GM12878 (cell line): ENCODE data around the gene CYP2A7.

Experiments used
- BCLAF1 ChIP-seq: fragments of 450-650 bp; IDR thresholded peaks from 2 replicates; pipeline ENCODE4 v1.6.1; 2017; ENCODE audit warnings: antibody characterized with exemption, mild to moderate bottlenecking, moderate library complexity
- EP300 ChIP-seq, 2 experiments: fragments of 150-350 bp in 1 of 2; IDR thresholded peaks; 2 replicates each; pipeline ENCODE4 v1.6.1; 2011 to 2012; ENCODE audit warnings: low read depth in 2 of 2, low read length in 2 of 2, borderline replicate concordance in 1 of 2, improper control_type of control experiment in 1 of 2, inconsistent platforms in 1 of 2; ENCODE audit not compliant: control insufficient read depth in 1 of 2
- EZH2 ChIP-seq: IDR thresholded peaks from 2 replicates; pipeline ENCODE4 v1.6.1; 2012; ENCODE audit warnings: low read depth, mild to moderate bottlenecking, control low read depth, inconsistent platforms, low read length, borderline replicate concordance; ENCODE audit not compliant: control insufficient read depth
- HDAC6 ChIP-seq: fragments of 200-600 bp; sonication (generic); IDR thresholded peaks from one replicate; pipeline ENCODE4 v1.8.0; 2017; ENCODE audit warnings: antibody characterized with exemption; ENCODE audit not compliant: unreplicated experiment
- MEF2A ChIP-seq: IDR thresholded peaks from 2 replicates; pipeline ENCODE4 v1.6.1; 2011; ENCODE audit warnings: low read depth, mild to moderate bottlenecking, low read length, moderate library complexity; ENCODE audit not compliant: insufficient read depth
- POLR2AphosphoS5 ChIP-seq: IDR thresholded peaks from 2 replicates; pipeline ENCODE4 v1.6.1; 2011; ENCODE audit warnings: mild to moderate bottlenecking, low read length, inconsistent platforms
- RELA ChIP-seq: fragments of 450-650 bp; IDR thresholded peaks from 2 replicates; pipeline ENCODE4 v1.8.0; 2014; ENCODE audit warnings: borderline replicate concordance; ENCODE audit not compliant: partially characterized antibody
- RFX5 ChIP-seq: IDR thresholded peaks from 2 replicates; pipeline ENCODE4 v1.6.1; 2011; ENCODE audit warnings: low read depth, low read length, improper control_type of control experiment

GRCh38 chr19:40872209-40872608 is 9.8 kb downstream of the CYP2A7 start:
- TF ChIP-seq POLR2AphosphoS5 (no peak), RFX5 (no peak), HDAC6 (no peak), BCLAF1 (no peak), EZH2 (no peak), MEF2A (no peak), EP300 (IDR thresholded peaks at IDR 0.05; ENCODE audit: borderline replicate concordance in 1 of 2, control insufficient read depth in 1 of 2, low read depth in 2 of 2, low read length in 2 of 2) (no peak), RELA (no peak)
